Hematopoietic multipotent progenitor cell (in vitro differentiated cells): ENCODE data around the gene LDLRAD1. TPM values are rescaled to one million over a fixed set of nuclear protein-coding genes. Genes with fewer than 3 reads are reported as not detected.

Experiments used
- total RNA-seq: library from RNA; depleted of rRNA; stranded (reverse); fragments of >200 nt; gene quantifications from one replicate; pipeline ENCODE4 v1.2.3, GENCODE V29; 2012

Gene LDLRAD1
- total RNA-seq, 1 donor: not detected

Other genes starting within 250 kb of the LDLRAD1 start
- 22.1 TPM for gene NDC1, start 179.9 kb downstream of the LDLRAD1 start, total RNA-seq
- gene YIPF1, start 128.4 kb downstream of the LDLRAD1 start, total RNA-seq: 19.9 TPM
- not detected for gene DIO1, start 124.0 kb downstream of the LDLRAD1 start, total RNA-seq
- 5.9 TPM for gene IFT25, start 72.5 kb downstream of the LDLRAD1 start, total RNA-seq
- gene LRRC42, start 71.8 kb downstream of the LDLRAD1 start, total RNA-seq: 8.9 TPM
- gene TMEM59, start 35.0 kb upstream of the LDLRAD1 start, total RNA-seq: 177 TPM
- 7.5 TPM for gene TCEANC2, start 35.4 kb upstream of the LDLRAD1 start, total RNA-seq
- gene CDCP2, start 134.8 kb upstream of the LDLRAD1 start, total RNA-seq: under 0.01 TPM
- 8.6 TPM for gene CYB5RL, start 181.8 kb upstream of the LDLRAD1 start, total RNA-seq
- gene MRPL37, start 182.0 kb upstream of the LDLRAD1 start, total RNA-seq: 85.4 TPM